ENCODE results near the gene MAS1L.

MAS1L gene

GRCh38 chr6:29487660-29488059 lies at the start of gene MAS1L:
MAS1L (minus strand) TSS chr6:29487956; CDS start chr6:29487902, 54 bp downstream.
- no peak within 1 kb of the TSS for H3K4me3 ChIP-seq (ENCODE audit: low read depth, low read length)
- TF ChIP-seq CTCF (conservative IDR thresholded peaks at IDR 0.05; ENCODE audit: low read depth, low read length): no peak
- DNase-seq (ENCODE audit: low read depth): no peak

GRCh38 chr6:29532320-29532951 lies 44.7 kb upstream of the MAS1L start:
- no peak overlapping the region for H3K4me3 ChIP-seq (ENCODE audit: low read depth, low read length)
- no peak for TF ChIP-seq CTCF (conservative IDR thresholded peaks at IDR 0.05; ENCODE audit: low read depth, low read length)
- DNase-seq (ENCODE audit: low read depth): no peak

GRCh38 chr6:29531668-29532067 lies 43.9 kb upstream of the MAS1L start:
- H3K4me3 ChIP-seq (ENCODE audit: low read depth, low read length): no peak overlapping the region
- DNase-seq (ENCODE audit: low read depth): no peak
- TF ChIP-seq CTCF (conservative IDR thresholded peaks at IDR 0.05; ENCODE audit: low read depth, low read length): no peak

GRCh38 chr6:29530671-29531310 lies 43.0 kb upstream of the MAS1L start:
- no peak for TF ChIP-seq CTCF (conservative IDR thresholded peaks at IDR 0.05; ENCODE audit: low read depth, low read length)
- no peak for DNase-seq (ENCODE audit: low read depth)
- no peak overlapping the region for H3K4me3 ChIP-seq (ENCODE audit: low read depth, low read length)

- no peak overlapping the region for H3K4me3 ChIP-seq (ENCODE audit: low read depth, low read length)
- no peak for TF ChIP-seq CTCF (conservative IDR thresholded peaks at IDR 0.05; ENCODE audit: low read depth, low read length)
- DNase-seq (ENCODE audit: low read depth): no peak
Measured at GRCh38 chr6:29529956-29530355, 42.2 kb upstream of the MAS1L start.

GRCh38 chr6:29528988-29529560 lies 41.3 kb upstream of the MAS1L start:
- no peak for DNase-seq (ENCODE audit: low read depth)
- H3K4me3 ChIP-seq (ENCODE audit: low read depth, low read length): no peak overlapping the region
- no peak for TF ChIP-seq CTCF (conservative IDR thresholded peaks at IDR 0.05; ENCODE audit: low read depth, low read length)
